ENCODE results near the gene ICAM1. TPM values are rescaled to one million over a fixed set of nuclear protein-coding genes. Genes with fewer than 3 reads are reported as not detected.
"Not testable (repeated sequence)": the region's sequence is repeated elsewhere in the genome, so short reads cannot be mapped to it uniquely, and the experiment has no call there.

Gene ICAM1
- polyA plus RNA-seq, 3 donors from 2014 or later, result 9.9 to 18.4 (median 18.0) TPM

DNA sequence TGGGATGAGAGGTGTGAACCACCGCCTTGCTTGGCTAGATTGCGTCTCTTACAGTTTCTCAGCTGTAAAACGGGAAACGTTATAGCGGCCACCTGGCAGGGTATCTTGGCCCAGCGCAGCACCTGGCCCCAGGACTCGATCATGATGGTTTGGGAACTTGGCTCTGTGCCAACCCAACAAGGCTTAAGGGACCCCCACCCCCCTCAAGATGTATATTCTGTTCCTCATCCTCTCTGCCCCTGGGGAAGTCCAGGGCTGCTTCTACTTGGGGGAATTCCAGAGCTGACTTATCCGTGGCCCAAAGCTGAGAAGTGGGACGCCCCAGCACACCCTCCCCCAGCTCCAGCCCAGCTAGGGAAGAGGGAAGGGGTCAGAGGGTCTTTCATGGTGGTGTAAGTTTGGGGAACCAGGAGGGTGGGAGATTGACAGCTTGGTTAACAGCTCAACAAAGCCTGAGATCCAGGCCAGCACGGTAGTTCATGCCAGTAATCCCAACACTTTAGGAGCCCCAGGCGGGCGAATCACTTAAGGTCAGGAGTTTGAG, 695 bp downstream of the ICAM1 start:
- peak overlapping the region; percentile 93 to 96 (median 96) for H3K27ac Mint-ChIP-seq
- H3K27me3 Mint-ChIP-seq (ENCODE audit: low read depth in 3 of 3), result peaks cover 16 to 31% (median 17%) of the 10 kb centered on the region in 3 donors
- peaks cover 0 to 7% (median 5%) of the 10 kb centered on the region in 3 donors for H3K36me3 Mint-ChIP-seq
- no peaks in the 10 kb centered on the region for H3K9me3 Mint-ChIP-seq
- H3K4me3 Mint-ChIP-seq, result peak overlapping the region; percentile 85 to 89 (median 88)
- peak; percentile 31 to 50 (median 37) for DNase-seq
- H3K4me1 Mint-ChIP-seq, result peaks cover 38 to 48% of the 10 kb centered on the region in 2 donors

DNA sequence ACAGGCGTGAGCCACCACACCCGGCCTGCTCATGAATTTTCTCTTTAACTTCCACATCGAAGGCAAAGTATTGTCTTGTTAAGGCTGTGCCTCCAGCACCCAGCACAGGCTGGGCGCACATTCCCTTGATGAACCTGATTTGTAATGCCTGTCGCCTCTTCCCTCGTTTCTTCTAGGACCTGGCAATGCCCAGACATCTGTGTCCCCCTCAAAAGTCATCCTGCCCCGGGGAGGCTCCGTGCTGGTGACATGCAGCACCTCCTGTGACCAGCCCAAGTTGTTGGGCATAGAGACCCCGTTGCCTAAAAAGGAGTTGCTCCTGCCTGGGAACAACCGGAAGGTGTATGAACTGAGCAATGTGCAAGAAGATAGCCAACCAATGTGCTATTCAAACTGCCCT, 3.7 kb downstream of the ICAM1 start:
- Mint-ChIP-seq H3K27ac (peak overlapping the region; percentile 47 to 89 (median 68)), H3K4me3 (peak overlapping the region in 1 of 5 donors; percentile 9), H3K36me3 (peaks cover 0 to 15% (median 7%) of the 10 kb centered on the region in 3 donors), H3K4me1 (peaks cover 42 to 61% of the 10 kb centered on the region in 2 donors), H3K27me3 (ENCODE audit: low read depth in 3 of 3) (peaks cover 14 to 21% (median 16%) of the 10 kb centered on the region in 3 donors), H3K9me3 (no peaks in the 10 kb centered on the region)
- no peak for DNase-seq

- Mint-ChIP-seq H3K27me3 (ENCODE audit: low read depth in 3 of 3) (peaks cover 0 to 5% (median under 1%) of the 10 kb centered on the region in 3 donors), H3K4me1 (peaks cover 24 to 40% of the 10 kb centered on the region in 2 donors), H3K27ac (peak overlapping the region in 4 of 6 donors; percentile 17 to 73 (median 32)), H3K4me3 (peak overlapping the region in 1 of 5 donors; percentile 27), H3K9me3 (no peaks in the 10 kb centered on the region), H3K36me3 (peaks cover 4 to 19% (median 7%) of the 10 kb centered on the region in 3 donors)
- DNase-seq, result no peak
Measured at GRCh38 chr19:10277795-10278589, 7.1 kb downstream of the ICAM1 start.

GRCh38 chr19:10278935-10279334, 8.0 kb downstream of the ICAM1 start:
- Mint-ChIP-seq H3K4me3 (peak overlapping the region; percentile 31 to 67 (median 46)), H3K36me3 (peaks cover 6 to 24% (median 8%) of the 10 kb centered on the region in 3 donors), H3K27me3 (ENCODE audit: low read depth in 3 of 3) (peaks cover 0 to 5% (median 0%) of the 10 kb centered on the region in 3 donors), H3K27ac (peak overlapping the region in 5 of 6 donors; percentile 53 to 89 (median 81)), H3K4me1 (peaks cover 25 to 38% of the 10 kb centered on the region in 2 donors), H3K9me3 (no peaks in the 10 kb centered on the region)
- no peak for DNase-seq

DNA sequence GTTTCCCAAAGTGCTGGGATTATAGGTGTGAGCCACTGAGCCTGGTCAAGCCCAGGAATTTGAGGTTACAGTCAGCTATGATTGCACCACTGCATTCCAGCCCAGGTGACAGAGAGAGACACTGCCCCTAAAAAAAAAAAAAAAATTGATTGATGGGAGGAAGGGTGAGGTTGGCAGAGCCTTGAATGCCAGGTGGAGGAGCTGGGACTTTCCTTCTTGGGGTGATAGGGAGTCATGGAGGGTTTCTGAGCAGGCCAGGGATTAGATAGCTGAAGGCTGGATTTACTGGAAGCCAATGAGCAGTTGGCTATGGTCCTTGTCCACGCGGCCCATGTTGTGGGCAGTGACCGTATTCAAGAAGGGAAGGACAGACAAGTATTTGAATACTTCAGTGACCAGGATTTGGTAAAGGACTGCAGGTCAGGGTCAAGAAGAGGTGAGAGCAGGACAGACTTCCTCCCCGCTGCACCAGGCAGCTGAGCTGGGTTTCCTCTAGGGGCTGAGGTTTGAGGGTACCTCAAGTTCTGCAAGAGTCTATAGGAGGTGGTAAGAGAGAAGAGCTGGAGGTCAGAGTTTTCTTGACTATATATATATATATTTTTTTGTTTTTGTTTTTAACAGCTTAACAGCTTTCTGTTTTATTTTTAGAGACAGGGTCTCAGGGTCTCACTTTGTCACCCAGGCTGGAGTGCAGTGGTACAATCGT, 9.0 kb downstream of the ICAM1 start:
- Mint-ChIP-seq H3K36me3 (peaks cover 5 to 27% (median 9%) of the 10 kb centered on the region in 3 donors), H3K4me1 (peaks cover 20 to 30% of the 10 kb centered on the region in 2 donors), H3K9me3 (no peaks in the 10 kb centered on the region), H3K27ac (peak overlapping the region; percentile 78 to 94 (median 86)), H3K4me3 (peak overlapping the region; percentile 15 to 75 (median 68)), H3K27me3 (ENCODE audit: low read depth in 3 of 3) (peaks cover 0 to 5% (median 0%) of the 10 kb centered on the region in 3 donors)
- DNase-seq, result peak in 2 of 3 donors; percentile 29 to 38

- not testable (repeated sequence) for DNase-seq, H3K9me3 Mint-ChIP-seq, H3K27ac Mint-ChIP-seq, H3K4me3 Mint-ChIP-seq
- peaks cover 18 to 37% (median 26%) of the 10 kb centered on the region in 3 donors for H3K36me3 Mint-ChIP-seq
- peaks cover 3 to 10% (median 7%) of the 10 kb centered on the region in 3 donors for H3K27me3 Mint-ChIP-seq (ENCODE audit: low read depth in 3 of 3)
- peaks cover 37 to 49% of the 10 kb centered on the region in 2 donors for H3K4me1 Mint-ChIP-seq
Measured at GRCh38 chr19:10282043-10282442, 11.1 kb downstream of the ICAM1 start.

- Mint-ChIP-seq H3K4me1 (peaks cover 49 to 57% of the 10 kb centered on the region in 2 donors), H3K27me3 (ENCODE audit: low read depth in 3 of 3) (peaks cover 10 to 23% (median 16%) of the 10 kb centered on the region in 3 donors), H3K9me3 (peaks cover 0 to 3% (median 0%) of the 10 kb centered on the region in 6 donors), H3K27ac (no peak overlapping the region), H3K4me3 (no peak overlapping the region), H3K36me3 (peaks cover 18 to 33% (median 26%) of the 10 kb centered on the region in 3 donors)
- DNase-seq, result no peak
Measured at GRCh38 chr19:10283301-10284064, 12.6 kb downstream of the ICAM1 start.

GRCh38 chr19:10284065-10284959, 13.4 kb downstream of the ICAM1 start:
- no peak for DNase-seq
- H3K27me3 Mint-ChIP-seq (ENCODE audit: low read depth in 3 of 3), result peaks cover 12 to 31% (median 22%) of the 10 kb centered on the region in 3 donors
- no peak overlapping the region for H3K27ac Mint-ChIP-seq
- H3K36me3 Mint-ChIP-seq, result peaks cover 18 to 29% (median 26%) of the 10 kb centered on the region in 3 donors
- no peak overlapping the region for H3K4me3 Mint-ChIP-seq
- peaks cover 0 to 3% (median 0%) of the 10 kb centered on the region in 6 donors for H3K9me3 Mint-ChIP-seq
- H3K4me1 Mint-ChIP-seq, result peaks cover 52 to 59% of the 10 kb centered on the region in 2 donors

GRCh38 chr19:10284960-10285278, 14.0 kb downstream of the ICAM1 start:
- Mint-ChIP-seq H3K27ac (no peak overlapping the region), H3K9me3 (peaks cover 0 to 3% (median 0%) of the 10 kb centered on the region in 6 donors), H3K4me1 (peaks cover 49 to 56% of the 10 kb centered on the region in 2 donors), H3K36me3 (peaks cover 18 to 28% (median 24%) of the 10 kb centered on the region in 3 donors), H3K4me3 (no peak overlapping the region), H3K27me3 (ENCODE audit: low read depth in 3 of 3) (peaks cover 13 to 34% (median 20%) of the 10 kb centered on the region in 3 donors)
- DNase-seq, result no peak

GRCh38 chr19:10285393-10285792, 14.5 kb downstream of the ICAM1 start:
- Mint-ChIP-seq H3K36me3 (peaks cover 18 to 26% (median 23%) of the 10 kb centered on the region in 3 donors), H3K4me3 (no peak overlapping the region), H3K9me3 (peaks cover 0 to 3% (median 0%) of the 10 kb centered on the region in 6 donors), H3K27ac (peak overlapping the region in 1 of 6 donors; percentile 26), H3K27me3 (ENCODE audit: low read depth in 3 of 3) (peaks cover 18 to 38% (median 21%) of the 10 kb centered on the region in 3 donors), H3K4me1 (peaks cover 50 to 56% of the 10 kb centered on the region in 2 donors)
- DNase-seq, result no peak

GRCh38 chr19:10286803-10287737, 16.1 kb downstream of the ICAM1 start, which contains the start of gene ICAM4:
Gene ICAM4 (plus strand): TSS chr19:10286955. CDS start chr19:10287013, 58 bp downstream.
- Mint-ChIP-seq H3K36me3 (peaks cover 18 to 26% (median 23%) of the 10 kb centered on the region in 3 donors), H3K9me3 (peaks cover 0 to 4% (median 0%) of the 10 kb centered on the region in 6 donors), H3K27ac (peak within 1 kb of the TSS in 2 of 6 donors; percentile 69 to 77), H3K27me3 (ENCODE audit: low read depth in 3 of 3) (peaks cover 30 to 54% (median 33%) of the 10 kb centered on the region in 3 donors), H3K4me1 (peaks cover 63 to 70% of the 10 kb centered on the region in 2 donors), H3K4me3 (peak within 1 kb of the TSS; percentile 46 to 77 (median 71))
- DNase-seq, result no peak

Data from immature natural killer cell (primary cell).